HG02840 (cell line): Measurements from ENCODE around the gene PALM2AKAP2.
"Not testable (repeated sequence)": the region's sequence is repeated elsewhere in the genome, so short reads cannot be mapped to it uniquely, and the experiment has no call there.

Experiments used
- ATAC-seq: cut with Tn5 transposase; IDR thresholded peaks from one replicate; pipeline ENCODE4 v1.9.1; 2021; ENCODE audit warnings: mild to moderate bottlenecking, moderate library complexity, moderate number of reproducible peaks; ENCODE audit not compliant: unreplicated experiment, low FRiP score

PALM2AKAP2 gene

GRCh38 chr9:109801484-109801883 lies 21.5 kb downstream of the PALM2AKAP2 start:
- ATAC-seq = no peak

GRCh38 chr9:109802491-109802890 lies 22.5 kb downstream of the PALM2AKAP2 start:
- ATAC-seq = no peak

- ATAC-seq = no peak
Measured at GRCh38 chr9:109805050-109805449, 25.1 kb downstream of the PALM2AKAP2 start.

- ATAC-seq = no peak
Measured at GRCh38 chr9:109806506-109807115, 26.6 kb downstream of the PALM2AKAP2 start.

- ATAC-seq = no peak
Measured at GRCh38 chr9:109811876-109812275, 31.9 kb downstream of the PALM2AKAP2 start.

- no peak for ATAC-seq
Measured at GRCh38 chr9:109812331-109812730, 32.3 kb downstream of the PALM2AKAP2 start.

- no peak for ATAC-seq
Measured at GRCh38 chr9:109812818-109813281, 32.9 kb downstream of the PALM2AKAP2 start.

- no peak for ATAC-seq
Measured at GRCh38 chr9:109813303-109813702, 33.3 kb downstream of the PALM2AKAP2 start.

GRCh38 chr9:109813829-109814228 lies 33.8 kb downstream of the PALM2AKAP2 start:
- ATAC-seq = no peak

GRCh38 chr9:109815366-109815947 lies 35.5 kb downstream of the PALM2AKAP2 start:
- ATAC-seq = no peak

- no peak for ATAC-seq
Measured at GRCh38 chr9:109816490-109816889, 36.5 kb downstream of the PALM2AKAP2 start.

GRCh38 chr9:109817146-109817845 lies 37.3 kb downstream of the PALM2AKAP2 start:
- no peak for ATAC-seq

GRCh38 chr9:109817846-109818472 lies 38.0 kb downstream of the PALM2AKAP2 start:
- no peak for ATAC-seq

GRCh38 chr9:109821711-109822110 lies 41.7 kb downstream of the PALM2AKAP2 start:
- no peak for ATAC-seq

GRCh38 chr9:109825383-109825782 lies 45.4 kb downstream of the PALM2AKAP2 start:
- not testable (repeated sequence) for ATAC-seq

GRCh38 chr9:109826559-109826958 lies 46.6 kb downstream of the PALM2AKAP2 start:
- ATAC-seq = no peak

- ATAC-seq = no peak
Measured at GRCh38 chr9:109828254-109828653, 48.3 kb downstream of the PALM2AKAP2 start.
